Neutrophil (primary cell): ENCODE results near the gene LDHB.
"Not testable (repeated sequence)": the region's sequence is repeated elsewhere in the genome, so short reads cannot be mapped to it uniquely, and the experiment has no call there.

ENCODE experiments used
- H3K27ac ChIP-seq: fragments of 200-600 bp; sonication (generic); 2 replicates; pipeline ENCODE4 v1.5.1; 2016; ENCODE audit warnings: mild to moderate bottlenecking, moderate library complexity
- H3K27me3 ChIP-seq: fragments of 200-600 bp; sonication (generic); 2 replicates; pipeline ENCODE4 v1.6.0; 2016; ENCODE audit warnings: mild to moderate bottlenecking
- H3K36me3 ChIP-seq: fragments of 200-600 bp; sonication (generic); 2 replicates; pipeline ENCODE4 v1.5.1; 2017
- H3K4me1 ChIP-seq, 2 experiments: fragments of 200-600 bp in 1 of 2; sonication (generic) in 1 of 2; 1 replicate in 1 of 2; 2 replicates in 1 of 2; pipeline versions ENCODE4 v1.5.1 to v1.6.1; 2013 to 2016; ENCODE audit warnings: low read depth in 1 of 2, low read length in 1 of 2, mild to moderate bottlenecking in 1 of 2, moderate library complexity in 1 of 2; ENCODE audit not compliant: control insufficient read depth in 1 of 2, insufficient read depth in 1 of 2
- H3K4me3 ChIP-seq, 2 experiments: fragments of 200-600 bp in 1 of 2; sonication (generic) in 1 of 2; 1 replicate in 1 of 2; 2 replicates in 1 of 2; pipeline ENCODE4 v1.5.1; 2013 to 2016; ENCODE audit warnings: low read depth in 1 of 2, low read length in 1 of 2, mild to moderate bottlenecking in 1 of 2, moderate library complexity in 1 of 2
- H3K9me3 ChIP-seq: fragments of 200-600 bp; sonication (generic); 2 replicates; pipeline ENCODE4 v1.5.1; 2016
- CTCF ChIP-seq: fragments of 200-600 bp; sonication (generic); IDR thresholded peaks from 2 replicates; pipeline ENCODE4 v1.5.1; 2016; ENCODE audit warnings: antibody characterized with exemption

The LDHB gene

GRCh38 chr12:21604245-21605101, 53.2 kb downstream of the LDHB start, which contains the start of gene GYS2:
GYS2 (minus strand) TSS chr12:21604847; CDS start chr12:21604592, 255 bp downstream.
- no peak for TF ChIP-seq CTCF
- no peak within 1 kb of the TSS for H3K27ac ChIP-seq

GRCh38 chr12:21602774-21603173, 54.9 kb downstream of the LDHB start:
- TF ChIP-seq CTCF, result no peak
- H3K36me3 ChIP-seq, result no peaks in the 10 kb centered on the region
- H3K9me3 ChIP-seq, result no peaks in the 10 kb centered on the region
- H3K4me3 ChIP-seq, result no peak overlapping the region
- H3K4me1 ChIP-seq, result no peaks in the 10 kb centered on the region
- H3K27me3 ChIP-seq, result no peaks in the 10 kb centered on the region
- H3K27ac ChIP-seq, result no peak overlapping the region

More at GRCh38 chr12:21604245-21605101, 53.2 kb downstream of the LDHB start, which contains the start of gene GYS2:
- Histone ChIP-seq H3K27me3 (no peaks in the 10 kb centered on the region), H3K9me3 (no peaks in the 10 kb centered on the region), H3K36me3 (no peaks in the 10 kb centered on the region), H3K4me3 (no peak within 1 kb of the TSS), H3K4me1 (no peaks in the 10 kb centered on the region)

- H3K36me3 ChIP-seq, result no peaks in the 10 kb centered on the region
- TF ChIP-seq CTCF, result no peak
- H3K4me3 ChIP-seq, result no peak overlapping the region
- H3K9me3 ChIP-seq, result no peaks in the 10 kb centered on the region
- no peak overlapping the region for H3K27ac ChIP-seq
- H3K4me1 ChIP-seq, result no peaks in the 10 kb centered on the region
- no peaks in the 10 kb centered on the region for H3K27me3 ChIP-seq
Observed at GRCh38 chr12:21600196-21600595, 57.4 kb downstream of the LDHB start.

GRCh38 chr12:21599143-21599999, 58.3 kb downstream of the LDHB start:
- Histone ChIP-seq H3K36me3 (no peaks in the 10 kb centered on the region), H3K9me3 (no peaks in the 10 kb centered on the region), H3K27me3 (no peaks in the 10 kb centered on the region), H3K4me3 (no peak overlapping the region), H3K27ac (no peak overlapping the region), H3K4me1 (no peaks in the 10 kb centered on the region)
- TF ChIP-seq CTCF, result no peak

- Histone ChIP-seq H3K36me3 (no peaks in the 10 kb centered on the region), H3K4me3 (no peak overlapping the region), H3K9me3 (no peaks in the 10 kb centered on the region), H3K4me1 (no peaks in the 10 kb centered on the region), H3K27ac (no peak overlapping the region), H3K27me3 (no peaks in the 10 kb centered on the region)
- no peak for TF ChIP-seq CTCF
Observed at GRCh38 chr12:21598651-21599050, 59.0 kb downstream of the LDHB start.

GRCh38 chr12:21595356-21595755, 62.3 kb downstream of the LDHB start:
- not testable (repeated sequence) for H3K4me3 ChIP-seq, H3K27me3 ChIP-seq, H3K36me3 ChIP-seq, H3K9me3 ChIP-seq, H3K4me1 ChIP-seq, H3K27ac ChIP-seq
